ENCODE results near the gene UNC93A.

Gene UNC93A

GRCh38 chr6:167324111-167324510, 33.0 kb downstream of the UNC93A start:
- in situ Hi-C loops (cut with MboI; ENCODE audit: low pct_unique_long_range_greater_than_20kb, low sequenced_read_pairs, unreplicated experiment): no loop called here
- TF ChIP-seq CTCF (IDR thresholded peaks at IDR 0.05; ENCODE audit: extremely low read depth, insufficient read depth, missing control alignments): no peak
- no peak for DNase-seq (ENCODE audit: low spot score)

- DNase-seq (ENCODE audit: low spot score): no peak
- TF ChIP-seq CTCF (IDR thresholded peaks at IDR 0.05; ENCODE audit: extremely low read depth, insufficient read depth, missing control alignments): no peak
- in situ Hi-C loops (cut with MboI; ENCODE audit: low pct_unique_long_range_greater_than_20kb, low sequenced_read_pairs, unreplicated experiment): no loop called here
Measured at GRCh38 chr6:167325766-167326165, 34.7 kb downstream of the UNC93A start.

GRCh38 chr6:167327391-167327790, 36.3 kb downstream of the UNC93A start:
- in situ Hi-C loops (cut with MboI; ENCODE audit: low pct_unique_long_range_greater_than_20kb, low sequenced_read_pairs, unreplicated experiment): no loop called here
- no peak for DNase-seq (ENCODE audit: low spot score)
- no peak for TF ChIP-seq CTCF (IDR thresholded peaks at IDR 0.05; ENCODE audit: extremely low read depth, insufficient read depth, missing control alignments)

GRCh38 chr6:167328086-167328485, 37.0 kb downstream of the UNC93A start:
- in situ Hi-C loops (cut with MboI; ENCODE audit: low pct_unique_long_range_greater_than_20kb, low sequenced_read_pairs, unreplicated experiment): no loop called here

GRCh38 chr6:167329014-167329413, 37.9 kb downstream of the UNC93A start:
- TF ChIP-seq CTCF (IDR thresholded peaks at IDR 0.05; ENCODE audit: extremely low read depth, insufficient read depth, missing control alignments): no peak
- DNase-seq (ENCODE audit: low spot score): no peak
- in situ Hi-C loops (cut with MboI; ENCODE audit: low pct_unique_long_range_greater_than_20kb, low sequenced_read_pairs, unreplicated experiment): no loop called here

More at GRCh38 chr6:167328086-167328485, 37.0 kb downstream of the UNC93A start:
- DNase-seq (ENCODE audit: low spot score): no peak
- no peak for TF ChIP-seq CTCF (IDR thresholded peaks at IDR 0.05; ENCODE audit: extremely low read depth, insufficient read depth, missing control alignments)

GRCh38 chr6:167330750-167331149, 39.6 kb downstream of the UNC93A start:
- in situ Hi-C loops (cut with MboI; ENCODE audit: low pct_unique_long_range_greater_than_20kb, low sequenced_read_pairs, unreplicated experiment): no loop called here
- DNase-seq (ENCODE audit: low spot score): no peak
- no peak for TF ChIP-seq CTCF (IDR thresholded peaks at IDR 0.05; ENCODE audit: extremely low read depth, insufficient read depth, missing control alignments)

GRCh38 chr6:167331565-167331964, 40.5 kb downstream of the UNC93A start:
- in situ Hi-C loops (cut with MboI; ENCODE audit: low pct_unique_long_range_greater_than_20kb, low sequenced_read_pairs, unreplicated experiment): no loop called here
- no peak for TF ChIP-seq CTCF (IDR thresholded peaks at IDR 0.05; ENCODE audit: extremely low read depth, insufficient read depth, missing control alignments)
- DNase-seq (ENCODE audit: low spot score): no peak

All from GM13977 (cell line).